ENCODE data around the gene ADA. TPM values are rescaled to one million over a fixed set of nuclear protein-coding genes. Genes with fewer than 3 reads are reported as not detected.

Gene ADA
- 28.9 and 31.5 TPM in 2 replicates for total RNA-seq

DNA sequence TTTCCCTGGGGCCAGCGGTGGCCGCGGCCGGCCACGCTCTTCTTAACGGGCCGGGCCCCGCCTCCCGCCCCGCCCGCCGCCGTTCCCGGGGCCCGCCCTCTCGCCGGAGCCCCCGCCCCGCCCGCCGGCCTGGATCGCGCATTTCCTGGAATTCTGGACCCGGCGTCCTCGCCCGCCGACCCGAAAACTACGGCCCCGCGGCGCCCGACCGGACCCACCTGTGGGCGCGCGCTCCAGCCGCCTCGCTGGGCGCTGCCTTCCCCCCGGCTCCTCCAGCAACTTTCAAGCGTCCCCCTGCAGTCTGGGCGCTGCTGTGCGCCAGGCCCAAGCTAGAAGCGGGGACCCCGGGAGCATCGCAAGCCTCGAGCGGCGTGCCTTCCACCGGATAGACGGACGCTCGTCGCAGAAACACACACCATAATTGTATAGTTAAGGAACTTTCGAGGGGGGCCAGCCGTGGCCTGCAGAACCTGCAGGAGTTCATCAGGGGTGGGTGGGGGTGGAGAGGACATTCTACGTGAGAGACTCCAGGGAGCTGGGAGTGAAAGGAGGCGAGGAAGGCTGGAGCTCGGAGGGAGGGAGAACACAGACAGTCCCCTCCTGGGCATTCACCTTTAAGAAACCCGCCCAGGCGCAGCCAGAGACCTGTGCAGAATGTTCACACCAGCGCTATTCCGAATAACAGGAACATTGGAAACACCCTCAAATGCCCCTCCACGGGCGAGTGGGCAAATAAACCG, at the start of gene ADA:
Gene ADA (minus strand): TSS at position 16 of the 740 bp plus-strand sequence. CDS start 92 bp downstream, outside the sequence.

DNA sequence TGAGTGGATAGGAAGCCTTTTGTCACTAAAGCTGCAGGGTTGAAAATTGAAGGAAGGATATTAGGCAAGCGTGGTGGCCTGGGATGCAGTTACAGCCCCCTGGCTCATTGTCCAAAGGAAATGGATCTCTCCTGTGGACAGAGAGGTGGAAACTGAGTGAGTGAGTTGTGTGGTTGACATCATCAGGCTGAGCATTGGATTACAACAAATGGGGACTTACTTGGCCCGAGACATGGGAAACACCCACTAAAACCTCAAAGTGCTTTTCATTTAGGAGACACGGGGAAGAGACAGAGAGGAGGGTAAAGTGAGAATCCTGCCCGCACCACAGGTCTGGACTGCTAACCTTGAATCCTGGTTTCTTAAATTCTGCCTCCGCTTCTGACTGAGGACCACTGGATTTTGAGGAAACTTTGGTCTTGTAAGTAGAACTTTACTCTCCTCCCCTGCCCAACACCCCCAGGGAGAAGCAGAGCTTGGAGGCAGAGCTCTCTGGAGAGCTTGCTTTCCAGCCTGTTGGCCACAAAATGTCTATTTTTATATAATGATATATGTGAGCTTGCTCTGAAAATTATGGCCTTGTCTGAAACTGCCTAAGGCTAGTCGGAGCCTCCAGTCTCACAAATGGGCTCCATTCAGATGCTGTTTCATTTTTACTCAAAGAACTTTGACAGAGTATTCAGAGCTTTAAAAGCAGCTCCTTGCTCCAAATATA, 69.0 kb downstream of the ADA start, which contains the start of gene PKIG:
Gene PKIG (plus strand): TSS at position 269 of the 715 bp plus-strand sequence. CDS start 31,978 bp downstream, outside the sequence.

Other genes with a start within 250 kb of the ADA start
- gene TTPAL, start 175.8 kb downstream of the ADA start, total RNA-seq, result 22.5 and 22.6 TPM in 2 replicates
- gene SERINC3, start 129.6 kb downstream of the ADA start, total RNA-seq, result 74.1 and 74.2 TPM in 2 replicates
- 75.7 and 77.6 TPM in 2 replicates for gene PKIG, start 69.1 kb downstream of the ADA start, total RNA-seq
- gene CCN5, start 63.7 kb upstream of the ADA start, total RNA-seq, result 23.6 and 25.1 TPM in 2 replicates
- gene KCNK15, start 94.2 kb upstream of the ADA start, total RNA-seq, result 2.3 and 2.5 TPM in 2 replicates
- gene RIMS4, start 158.8 kb upstream of the ADA start, total RNA-seq, result 0.24 and 1.2 TPM in 2 replicates
- 91.6 and 99.4 TPM in 2 replicates for gene YWHAB, start 234.0 kb upstream of the ADA start, total RNA-seq

Data from cardiac ventricle fibroblast (primary cell).